ENCODE data around the gene BSN. TPM values are rescaled to one million over a fixed set of nuclear protein-coding genes. Genes with fewer than 3 reads are reported as not detected.

Gene BSN
- total RNA-seq, 4 donors from 2014 or later, result 0.11 to 0.19 (median 0.16) TPM

DNA sequence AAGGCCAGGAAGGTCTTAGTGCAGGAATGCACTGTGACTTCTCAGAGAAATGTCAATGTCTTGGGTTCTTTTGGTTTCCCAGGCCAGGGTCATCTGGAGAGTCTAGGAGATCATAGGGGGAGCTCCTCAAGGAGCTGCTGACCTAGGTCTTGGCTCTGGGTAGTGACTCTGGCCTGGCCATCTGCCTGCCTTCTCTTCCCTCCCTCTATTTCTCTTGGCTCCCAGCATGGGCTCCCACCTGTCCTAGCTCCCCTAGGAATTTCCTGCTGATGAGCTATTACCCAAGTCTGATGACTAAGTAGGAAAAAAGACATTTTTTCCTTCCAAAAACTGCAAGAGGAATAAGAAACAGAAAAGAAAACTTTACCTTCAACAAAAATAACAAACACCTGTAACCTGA, 57.4 kb downstream of the BSN start:
- DNase-seq, result no peak
- H3K4me1 ChIP-seq, result peaks cover 0 to 14% (median 9%) of the 10 kb centered on the region in 3 donors
- no peak overlapping the region for H3K4me3 ChIP-seq
- no peaks in the 10 kb centered on the region for H3K27me3 ChIP-seq
- TF ChIP-seq POLR2A (IDR thresholded peaks at IDR 0.05), result no peak
- TF ChIP-seq, protein P1, sequence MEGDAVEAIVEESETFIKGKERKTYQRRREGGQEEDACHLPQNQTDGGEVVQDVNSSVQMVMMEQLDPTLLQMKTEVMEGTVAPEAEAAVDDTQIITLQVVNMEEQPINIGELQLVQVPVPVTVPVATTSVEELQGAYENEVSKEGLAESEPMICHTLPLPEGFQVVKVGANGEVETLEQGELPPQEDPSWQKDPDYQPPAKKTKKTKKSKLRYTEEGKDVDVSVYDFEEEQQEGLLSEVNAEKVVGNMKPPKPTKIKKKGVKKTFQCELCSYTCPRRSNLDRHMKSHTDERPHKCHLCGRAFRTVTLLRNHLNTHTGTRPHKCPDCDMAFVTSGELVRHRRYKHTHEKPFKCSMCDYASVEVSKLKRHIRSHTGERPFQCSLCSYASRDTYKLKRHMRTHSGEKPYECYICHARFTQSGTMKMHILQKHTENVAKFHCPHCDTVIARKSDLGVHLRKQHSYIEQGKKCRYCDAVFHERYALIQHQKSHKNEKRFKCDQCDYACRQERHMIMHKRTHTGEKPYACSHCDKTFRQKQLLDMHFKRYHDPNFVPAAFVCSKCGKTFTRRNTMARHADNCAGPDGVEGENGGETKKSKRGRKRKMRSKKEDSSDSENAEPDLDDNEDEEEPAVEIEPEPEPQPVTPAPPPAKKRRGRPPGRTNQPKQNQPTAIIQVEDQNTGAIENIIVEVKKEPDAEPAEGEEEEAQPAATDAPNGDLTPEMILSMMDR (IDR thresholded peaks at IDR 0.05), result no peak
- peaks cover 0 to 8% (median 2%) of the 10 kb centered on the region in 3 donors for H3K9me3 ChIP-seq
- no peak overlapping the region for H3K27ac ChIP-seq
- intact Hi-C loops (cut with DNase I), result no loop called here
- H3K36me3 ChIP-seq, result no peaks in the 10 kb centered on the region

DNA sequence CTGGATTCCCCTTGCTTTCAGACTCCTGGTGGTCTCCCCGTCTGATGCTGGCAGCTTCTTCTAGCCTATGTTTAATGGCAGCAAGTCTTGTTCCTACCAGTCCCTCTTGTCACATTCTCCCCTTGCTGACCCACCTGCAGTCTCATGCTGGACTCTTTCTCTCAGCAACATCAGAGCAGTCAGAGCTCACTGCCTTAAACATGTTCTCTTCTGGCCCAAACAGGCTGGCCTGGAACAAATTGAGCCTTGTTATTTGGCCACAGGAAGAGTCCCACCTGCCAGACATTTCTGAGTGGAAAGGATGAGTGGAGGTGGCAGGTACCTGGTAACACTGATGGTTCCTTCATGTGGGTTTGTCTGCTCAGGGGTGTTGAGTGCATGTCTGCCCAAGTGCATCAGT, 60.7 kb downstream of the BSN start:
- no peak for DNase-seq
- H3K4me1 ChIP-seq, result no peaks in the 10 kb centered on the region
- 67 to 80% methylated on average over 1 of the region's 1 CpG for WGBS, 2 donors
- no peak overlapping the region for H3K4me3 ChIP-seq
- TF ChIP-seq POLR2A (IDR thresholded peaks at IDR 0.05), result no peak
- TF ChIP-seq, protein P1 (IDR thresholded peaks at IDR 0.05), result no peak
- peaks cover 0 to 8% (median 2%) of the 10 kb centered on the region in 3 donors for H3K9me3 ChIP-seq
- H3K36me3 ChIP-seq, result no peaks in the 10 kb centered on the region
- H3K27me3 ChIP-seq, result no peaks in the 10 kb centered on the region
- H3K27ac ChIP-seq, result no peak overlapping the region
- intact Hi-C loops (cut with DNase I), result no loop called here

DNA sequence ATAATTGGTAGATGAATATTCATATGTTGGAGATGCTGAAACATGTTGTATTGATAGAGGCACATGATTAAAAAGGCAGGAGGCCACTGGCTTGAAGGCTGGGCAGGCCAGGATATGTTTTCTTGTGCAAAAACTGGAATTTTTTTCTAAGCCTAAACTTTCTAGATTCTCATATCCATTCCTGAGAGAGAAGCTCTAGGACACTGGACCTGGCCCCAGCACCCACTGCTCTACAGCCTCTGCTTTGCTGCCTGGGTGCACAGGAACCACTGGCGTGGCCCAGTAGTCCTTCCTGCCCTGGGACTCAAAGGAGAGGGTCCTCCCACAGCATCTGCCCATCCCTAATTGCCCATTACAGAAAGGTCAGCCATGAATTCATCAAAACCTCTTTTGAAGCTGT, 61.8 kb downstream of the BSN start:
- no peak for DNase-seq
- WGBS, 2 donors, result 45 to 78% methylated on average over 1 of the region's 1 CpG
- no peak for TF ChIP-seq POLR2A (IDR thresholded peaks at IDR 0.05)
- TF ChIP-seq, protein P1 (IDR thresholded peaks at IDR 0.05), result no peak

DNA sequence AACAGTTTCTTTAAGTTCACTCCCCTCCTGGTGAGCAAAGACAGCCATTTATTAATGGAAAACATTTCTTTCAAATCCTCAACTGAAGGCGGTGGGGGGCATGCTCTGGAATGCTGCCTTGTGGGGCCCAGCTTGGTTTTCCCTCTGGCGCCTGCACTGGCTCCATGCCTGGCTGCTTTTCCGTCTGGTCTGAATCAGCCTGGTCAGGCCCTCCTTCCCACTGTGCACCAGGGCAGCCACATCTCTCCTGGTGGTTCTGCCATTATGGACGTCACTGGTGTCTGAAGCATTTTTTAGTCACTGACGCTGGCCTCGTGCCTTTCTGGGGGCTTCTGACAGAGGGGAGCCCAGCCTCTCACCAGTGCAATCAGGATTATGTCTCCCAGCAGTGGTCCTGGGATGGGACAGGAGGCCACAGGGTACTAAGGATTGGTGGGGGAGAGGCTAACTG, 62.2 kb downstream of the BSN start:
- 59 to 77% methylated on average over 3 to 6 of the region's 6 CpGs for WGBS, 2 donors
- H3K36me3 ChIP-seq, result no peaks in the 10 kb centered on the region
- H3K27me3 ChIP-seq, result no peaks in the 10 kb centered on the region
- no peak overlapping the region for H3K4me3 ChIP-seq
- H3K27ac ChIP-seq, result no peak overlapping the region
- TF ChIP-seq POLR2A (IDR thresholded peaks at IDR 0.05), result no peak
- TF ChIP-seq, protein P1 (IDR thresholded peaks at IDR 0.05), result no peak
- H3K9me3 ChIP-seq, result peaks cover 0 to 8% (median 2%) of the 10 kb centered on the region in 3 donors
- intact Hi-C loops (cut with DNase I), result no loop called here
- no peaks in the 10 kb centered on the region for H3K4me1 ChIP-seq
- no peak for DNase-seq

More for the DNA sequence above, 61.8 kb downstream of the BSN start:
- intact Hi-C loops (cut with DNase I), result no loop called here
- Histone ChIP-seq H3K36me3 (no peaks in the 10 kb centered on the region), H3K4me1 (no peaks in the 10 kb centered on the region), H3K4me3 (no peak overlapping the region), H3K27ac (no peak overlapping the region), H3K27me3 (no peaks in the 10 kb centered on the region), H3K9me3 (peaks cover 0 to 8% (median 2%) of the 10 kb centered on the region in 3 donors)

DNA sequence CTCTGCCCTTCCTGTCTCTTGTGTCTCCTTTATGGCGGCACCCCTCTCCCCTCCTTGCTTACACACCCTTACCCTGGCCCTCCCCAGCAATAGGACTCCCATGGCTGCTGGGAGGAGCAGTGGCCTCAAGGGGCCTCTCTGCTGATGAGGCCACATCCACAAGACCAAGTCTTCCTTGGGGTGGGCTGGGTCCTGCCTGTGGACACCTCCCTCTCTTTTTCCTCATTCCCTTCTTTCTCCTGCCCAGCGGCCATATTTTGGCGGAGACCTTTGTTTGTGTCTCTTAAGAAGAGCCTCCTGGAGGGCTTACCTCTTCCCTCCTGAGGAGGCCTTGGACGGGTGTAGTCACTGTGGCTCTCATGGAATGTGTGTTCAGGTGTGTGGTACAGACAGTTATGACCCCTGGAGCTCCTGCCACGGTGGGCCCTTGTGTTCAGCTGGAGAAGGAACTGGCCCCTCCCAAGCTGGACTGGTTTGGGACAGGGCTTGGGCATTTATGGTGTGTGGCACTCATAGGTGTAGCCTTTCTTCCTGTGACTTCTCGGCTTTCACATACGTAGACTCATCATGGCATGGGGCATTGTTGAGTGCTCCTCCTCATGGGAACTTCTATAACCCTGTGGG, 63.2 kb downstream of the BSN start:
- no peak overlapping the region for H3K27ac ChIP-seq
- DNase-seq, result no peak
- whole genome bisulfite sequencing, 2 donors, result 84 to 96% methylated on average over 7 of the region's 7 CpGs

More for the DNA sequence above, 63.2 kb downstream of the BSN start:
- Histone ChIP-seq H3K4me1 (no peaks in the 10 kb centered on the region), H3K36me3 (no peaks in the 10 kb centered on the region), H3K4me3 (no peak overlapping the region), H3K9me3 (peaks cover 0 to 5% (median under 1%) of the 10 kb centered on the region in 3 donors), H3K27me3 (no peaks in the 10 kb centered on the region)
- intact Hi-C loops (cut with DNase I), result no loop called here
- TF ChIP-seq, protein P1 (IDR thresholded peaks at IDR 0.05), result no peak
- TF ChIP-seq POLR2A (IDR thresholded peaks at IDR 0.05), result no peak
